ENCODE results near the gene MOSMO.

MOSMO gene

DNA sequence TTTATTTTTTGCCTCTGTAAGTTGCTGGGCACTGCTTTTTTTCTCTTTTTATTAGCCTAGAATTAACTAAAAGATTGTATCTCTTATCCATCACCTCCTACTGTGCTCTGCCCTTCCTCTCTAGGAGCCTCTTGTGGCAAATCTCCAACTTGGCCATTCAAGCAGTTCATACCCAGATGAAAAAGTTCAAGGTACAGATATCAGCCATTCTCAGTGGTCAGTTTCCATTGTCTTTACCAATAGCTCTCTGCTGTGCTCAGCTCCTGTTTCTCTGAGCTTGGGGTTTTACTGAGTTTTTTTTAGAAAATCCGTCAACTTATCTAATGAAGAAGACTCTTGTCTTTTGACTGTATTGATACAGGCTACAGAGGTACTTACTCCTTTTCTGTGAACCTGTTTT, 15.6 kb downstream of the MOSMO start:
- TF ChIP-seq, protein P1, sequence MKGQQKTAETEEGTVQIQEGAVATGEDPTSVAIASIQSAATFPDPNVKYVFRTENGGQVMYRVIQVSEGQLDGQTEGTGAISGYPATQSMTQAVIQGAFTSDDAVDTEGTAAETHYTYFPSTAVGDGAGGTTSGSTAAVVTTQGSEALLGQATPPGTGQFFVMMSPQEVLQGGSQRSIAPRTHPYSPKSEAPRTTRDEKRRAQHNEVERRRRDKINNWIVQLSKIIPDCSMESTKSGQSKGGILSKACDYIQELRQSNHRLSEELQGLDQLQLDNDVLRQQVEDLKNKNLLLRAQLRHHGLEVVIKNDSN (IDR thresholded peaks at IDR 0.05) = no peak
- no peak for TF ChIP-seq RAD21 (IDR thresholded peaks at IDR 0.05; ENCODE audit: low read depth)
- TF ChIP-seq, protein P2, sequence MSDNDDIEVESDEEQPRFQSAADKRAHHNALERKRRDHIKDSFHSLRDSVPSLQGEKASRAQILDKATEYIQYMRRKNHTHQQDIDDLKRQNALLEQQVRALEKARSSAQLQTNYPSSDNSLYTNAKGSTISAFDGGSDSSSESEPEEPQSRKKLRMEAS (IDR thresholded peaks at IDR 0.05) = no peak
- no peak for TF ChIP-seq EGR1 (IDR thresholded peaks at IDR 0.05)
- TF ChIP-seq, protein P3, sequence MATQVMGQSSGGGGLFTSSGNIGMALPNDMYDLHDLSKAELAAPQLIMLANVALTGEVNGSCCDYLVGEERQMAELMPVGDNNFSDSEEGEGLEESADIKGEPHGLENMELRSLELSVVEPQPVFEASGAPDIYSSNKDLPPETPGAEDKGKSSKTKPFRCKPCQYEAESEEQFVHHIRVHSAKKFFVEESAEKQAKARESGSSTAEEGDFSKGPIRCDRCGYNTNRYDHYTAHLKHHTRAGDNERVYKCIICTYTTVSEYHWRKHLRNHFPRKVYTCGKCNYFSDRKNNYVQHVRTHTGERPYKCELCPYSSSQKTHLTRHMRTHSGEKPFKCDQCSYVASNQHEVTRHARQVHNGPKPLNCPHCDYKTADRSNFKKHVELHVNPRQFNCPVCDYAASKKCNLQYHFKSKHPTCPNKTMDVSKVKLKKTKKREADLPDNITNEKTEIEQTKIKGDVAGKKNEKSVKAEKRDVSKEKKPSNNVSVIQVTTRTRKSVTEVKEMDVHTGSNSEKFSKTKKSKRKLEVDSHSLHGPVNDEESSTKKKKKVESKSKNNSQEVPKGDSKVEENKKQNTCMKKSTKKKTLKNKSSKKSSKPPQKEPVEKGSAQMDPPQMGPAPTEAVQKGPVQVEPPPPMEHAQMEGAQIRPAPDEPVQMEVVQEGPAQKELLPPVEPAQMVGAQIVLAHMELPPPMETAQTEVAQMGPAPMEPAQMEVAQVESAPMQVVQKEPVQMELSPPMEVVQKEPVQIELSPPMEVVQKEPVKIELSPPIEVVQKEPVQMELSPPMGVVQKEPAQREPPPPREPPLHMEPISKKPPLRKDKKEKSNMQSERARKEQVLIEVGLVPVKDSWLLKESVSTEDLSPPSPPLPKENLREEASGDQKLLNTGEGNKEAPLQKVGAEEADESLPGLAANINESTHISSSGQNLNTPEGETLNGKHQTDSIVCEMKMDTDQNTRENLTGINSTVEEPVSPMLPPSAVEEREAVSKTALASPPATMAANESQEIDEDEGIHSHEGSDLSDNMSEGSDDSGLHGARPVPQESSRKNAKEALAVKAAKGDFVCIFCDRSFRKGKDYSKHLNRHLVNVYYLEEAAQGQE (IDR thresholded peaks at IDR 0.05; ENCODE audit: low read depth) = no peak
- no peak for TF ChIP-seq NFIC (IDR thresholded peaks at IDR 0.05)
- no peak for TF ChIP-seq EP300 (IDR thresholded peaks at IDR 0.05; ENCODE audit: borderline replicate concordance)
- TF ChIP-seq CEBPB (IDR thresholded peaks at IDR 0.05) = no peak
- TF ChIP-seq YY1 (IDR thresholded peaks at IDR 0.05; ENCODE audit: low read depth) = no peak
- no peak for TF ChIP-seq TEAD4 (IDR thresholded peaks at IDR 0.05)
- no peak for TF ChIP-seq FOXM1 (IDR thresholded peaks at IDR 0.05; ENCODE audit: borderline replicate concordance, low read depth)
- no peak for TF ChIP-seq CREB1 (IDR thresholded peaks at IDR 0.05; ENCODE audit: low read depth)
- TF ChIP-seq ZBTB7A (IDR thresholded peaks at IDR 0.05; ENCODE audit: low read depth) = no peak

DNA sequence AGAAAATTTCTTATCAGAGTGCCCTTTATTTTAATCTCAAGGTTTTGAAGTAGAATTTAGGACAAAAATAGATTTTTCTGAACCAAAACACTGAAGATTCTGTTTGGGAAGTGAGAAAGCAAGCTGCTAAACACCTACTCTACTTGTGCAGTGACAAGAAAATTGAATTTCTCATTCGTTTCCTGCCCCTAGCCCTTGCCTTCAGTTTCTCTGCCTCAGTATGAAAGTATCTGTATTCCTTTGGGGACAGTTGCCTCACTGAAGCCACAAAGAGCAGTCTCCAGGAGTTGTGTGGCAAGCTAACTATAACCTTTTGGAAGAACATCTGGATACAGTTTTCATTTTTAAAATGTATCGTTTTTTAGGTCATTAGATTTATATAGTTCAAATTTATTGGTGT, 19.7 kb downstream of the MOSMO start:
- TF ChIP-seq NFIC (IDR thresholded peaks at IDR 0.05) (no peak), TCF12 (IDR thresholded peaks at IDR 0.05; ENCODE audit: low read depth) (no peak), ZBTB7A (IDR thresholded peaks at IDR 0.05; ENCODE audit: low read depth) (no peak), EGR1 (IDR thresholded peaks at IDR 0.05) (no peak), RAD21 (IDR thresholded peaks at IDR 0.05; ENCODE audit: low read depth) (no peak), CREB1 (IDR thresholded peaks at IDR 0.05; ENCODE audit: low read depth) (no peak), TEAD4 (IDR thresholded peaks at IDR 0.05) (no peak), FOXM1 (IDR thresholded peaks at IDR 0.05; ENCODE audit: borderline replicate concordance, low read depth) (no peak), TAF1 (IDR thresholded peaks at IDR 0.05; ENCODE audit: low read depth) (no peak)
- TF ChIP-seq, protein P1 (IDR thresholded peaks at IDR 0.05) = no peak
- TF ChIP-seq, protein P2 (IDR thresholded peaks at IDR 0.05) = no peak

DNA sequence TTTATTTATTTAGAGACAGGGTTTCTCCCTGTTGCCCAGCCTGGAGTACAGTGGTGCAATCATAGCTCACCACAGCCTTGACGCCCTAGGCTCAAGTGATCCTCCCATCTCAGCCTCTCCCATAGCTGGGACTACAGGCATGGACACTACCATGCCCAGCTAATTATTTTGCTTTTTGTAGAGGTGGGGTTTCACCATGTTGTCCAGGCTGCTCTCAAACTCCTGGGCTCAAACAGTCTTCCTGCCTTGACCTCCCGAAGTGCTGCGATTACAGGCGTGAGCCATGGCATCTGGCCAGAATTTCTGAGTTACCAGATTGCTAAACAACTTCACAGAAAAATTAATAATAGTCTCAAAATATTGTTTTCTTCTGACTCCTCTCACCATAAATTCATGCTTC, 21.7 kb downstream of the MOSMO start:
- TF ChIP-seq TAF1 (IDR thresholded peaks at IDR 0.05; ENCODE audit: low read depth) = no peak
- no peak for TF ChIP-seq CREB1 (IDR thresholded peaks at IDR 0.05; ENCODE audit: low read depth)

DNA sequence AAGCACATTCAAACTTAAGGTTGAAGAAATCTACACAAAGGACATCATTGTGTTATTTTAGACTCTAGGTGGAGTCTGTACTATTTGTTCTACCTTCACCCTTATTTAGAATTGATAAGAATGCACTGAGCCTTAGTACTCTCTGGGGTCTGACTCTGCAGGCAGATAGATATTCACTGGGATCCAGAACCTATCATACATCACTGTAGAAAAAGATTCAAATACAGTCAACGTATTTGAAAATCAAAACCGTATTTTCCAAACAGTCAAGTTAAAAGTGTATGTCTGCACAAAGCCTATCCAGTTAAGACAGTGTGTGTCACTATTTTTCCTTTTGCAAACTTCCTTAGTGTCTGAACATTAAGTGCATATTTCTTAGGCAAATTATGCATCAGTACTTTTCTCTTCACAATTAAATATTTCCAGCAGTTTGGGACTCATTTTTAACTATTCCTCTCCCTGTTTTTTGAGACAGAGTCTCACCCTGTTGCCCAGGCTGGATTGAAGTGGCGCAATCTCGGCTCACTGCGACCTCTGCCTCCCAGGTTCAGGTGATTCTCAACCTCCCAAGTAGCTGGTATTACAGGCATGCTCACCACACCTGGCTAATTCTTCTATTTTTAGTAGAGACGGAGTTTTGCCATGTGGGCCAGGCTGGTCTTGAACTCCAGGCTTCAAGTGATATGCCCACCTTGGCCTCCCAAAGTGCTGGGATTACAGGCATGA, 22.3 kb downstream of the MOSMO start:
- TF ChIP-seq CEBPB (IDR thresholded peaks at IDR 0.05) = no peak
- TF ChIP-seq, protein P2 (IDR thresholded peaks at IDR 0.05) = no peak
- TF ChIP-seq TAF1 (IDR thresholded peaks at IDR 0.05; ENCODE audit: low read depth) = no peak
- no peak for TF ChIP-seq TEAD4 (IDR thresholded peaks at IDR 0.05)
- no peak for TF ChIP-seq ZBTB7A (IDR thresholded peaks at IDR 0.05; ENCODE audit: low read depth)
- TF ChIP-seq CREB1 (IDR thresholded peaks at IDR 0.05; ENCODE audit: low read depth) = no peak
- no peak for TF ChIP-seq TCF12 (IDR thresholded peaks at IDR 0.05; ENCODE audit: low read depth)
- TF ChIP-seq, protein P3 (IDR thresholded peaks at IDR 0.05; ENCODE audit: low read depth) = no peak
- no peak for TF ChIP-seq RAD21 (IDR thresholded peaks at IDR 0.05; ENCODE audit: low read depth)
- no peak for TF ChIP-seq YY1 (IDR thresholded peaks at IDR 0.05; ENCODE audit: low read depth)
- TF ChIP-seq, protein P1 (IDR thresholded peaks at IDR 0.05) = no peak
- no peak for TF ChIP-seq FOXM1 (IDR thresholded peaks at IDR 0.05; ENCODE audit: borderline replicate concordance, low read depth)
- TF ChIP-seq NFIC (IDR thresholded peaks at IDR 0.05) = no peak
- no peak for TF ChIP-seq EP300 (IDR thresholded peaks at IDR 0.05; ENCODE audit: borderline replicate concordance)
- TF ChIP-seq EGR1 (IDR thresholded peaks at IDR 0.05) = no peak

DNA sequence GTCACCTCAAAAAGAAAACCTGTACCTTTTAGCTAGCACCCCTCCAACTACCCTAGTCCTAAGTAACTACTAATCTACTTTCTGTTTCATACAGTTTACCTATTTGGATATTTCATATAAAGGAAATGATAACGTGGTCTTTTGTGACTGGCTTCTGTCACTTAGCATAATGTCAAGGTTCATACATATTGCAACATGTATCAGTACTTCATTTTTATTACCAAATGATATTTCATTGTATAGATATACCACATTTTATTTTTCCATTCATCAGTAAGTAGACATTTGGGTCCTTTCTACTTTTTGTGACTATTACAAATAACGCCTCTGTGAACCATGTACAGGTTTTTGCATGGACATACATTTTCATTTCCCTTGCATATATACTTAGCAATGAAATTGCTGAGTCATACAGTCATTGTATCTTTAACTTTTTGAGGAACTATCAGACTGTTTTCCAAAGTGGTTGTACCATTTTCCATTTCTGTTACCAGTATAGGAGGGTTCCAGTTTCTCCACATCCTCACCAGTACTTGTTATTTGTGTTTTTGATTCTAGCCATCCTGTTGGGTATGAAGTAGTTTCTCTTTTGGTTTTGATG, 23.7 kb downstream of the MOSMO start:
- TF ChIP-seq ZBTB7A (IDR thresholded peaks at IDR 0.05; ENCODE audit: low read depth) = no peak
- no peak for TF ChIP-seq TCF12 (IDR thresholded peaks at IDR 0.05; ENCODE audit: low read depth)
- TF ChIP-seq EP300 (IDR thresholded peaks at IDR 0.05; ENCODE audit: borderline replicate concordance) = no peak
- TF ChIP-seq TEAD4 (IDR thresholded peaks at IDR 0.05) = no peak
- TF ChIP-seq, protein P2 (IDR thresholded peaks at IDR 0.05) = no peak
- no peak for TF ChIP-seq RAD21 (IDR thresholded peaks at IDR 0.05; ENCODE audit: low read depth)
- TF ChIP-seq TAF1 (IDR thresholded peaks at IDR 0.05; ENCODE audit: low read depth) = no peak
- TF ChIP-seq NFIC (IDR thresholded peaks at IDR 0.05) = no peak
- TF ChIP-seq FOXM1 (IDR thresholded peaks at IDR 0.05; ENCODE audit: borderline replicate concordance, low read depth) = no peak
- TF ChIP-seq, protein P3 (IDR thresholded peaks at IDR 0.05; ENCODE audit: low read depth) = no peak
- TF ChIP-seq CREB1 (IDR thresholded peaks at IDR 0.05; ENCODE audit: low read depth) = no peak
- no peak for TF ChIP-seq YY1 (IDR thresholded peaks at IDR 0.05; ENCODE audit: low read depth)
- no peak for TF ChIP-seq CEBPB (IDR thresholded peaks at IDR 0.05)
- TF ChIP-seq EGR1 (IDR thresholded peaks at IDR 0.05) = no peak
- TF ChIP-seq, protein P1 (IDR thresholded peaks at IDR 0.05) = no peak
